ENCODE data around the gene MRM2. TPM values are rescaled to one million over a fixed set of nuclear protein-coding genes. Genes with fewer than 3 reads are reported as not detected.

MRM2 gene
- polyA plus RNA-seq, 1 donor from 2014 or later, result 21.4 TPM

GRCh38 chr7:2242541-2243429 lies 780 bp upstream of the MRM2 start:
- Histone ChIP-seq H3K9ac (ENCODE audit: low read length) (peak overlapping the region; percentile 80), H3K4me3 (ENCODE audit: low read length) (peak overlapping the region; percentile 88), H3F3A (ENCODE audit: insufficient read depth, low read length, poor library complexity, severe bottlenecking) (no peaks in the 10 kb centered on the region), H3K9me3 (ENCODE audit: low read length) (no peaks in the 10 kb centered on the region), H3K4me2 (ENCODE audit: low read length) (peak overlapping the region; percentile 82), H3K79me2 (replicated peaks; ENCODE audit: insufficient read depth, low read length) (peaks cover 18% of the 10 kb centered on the region), H3K9me2 (ENCODE audit: insufficient read depth, low read length) (no peaks in the 10 kb centered on the region), H3K27ac (ENCODE audit: low read length) (no peak overlapping the region), H3K27me3 (ENCODE audit: insufficient read depth, low read depth, low read length) (no peaks in the 10 kb centered on the region), H4K20me1 (ENCODE audit: insufficient read depth) (no peaks in the 10 kb centered on the region), H3K36me3 (ENCODE audit: insufficient read depth, low read length) (no peaks in the 10 kb centered on the region), H2AFZ (ENCODE audit: low read depth, low read length) (peak overlapping the region; percentile 91)
- TF ChIP-seq CTCF (IDR thresholded peaks at IDR 0.05; ENCODE audit: poor library complexity, severe bottlenecking), result no peak
- no peak for TF ChIP-seq EP300 (conservative IDR thresholded peaks at IDR 0.05; ENCODE audit: poor library complexity, severe bottlenecking)
- TF ChIP-seq MXI1 (conservative IDR thresholded peaks at IDR 0.05; ENCODE audit: poor library complexity, severe bottlenecking), result no peak
- TF ChIP-seq SMC3 (conservative IDR thresholded peaks at IDR 0.05; ENCODE audit: poor library complexity), result no peak
- TF ChIP-seq TAF1 (IDR thresholded peaks at IDR 0.05; ENCODE audit: low read depth), result no peak
- TF ChIP-seq EZH2 (IDR thresholded peaks at IDR 0.05; ENCODE audit: borderline replicate concordance, insufficient read depth, low read length, poor library complexity, severe bottlenecking), result no peak
- TF ChIP-seq POLR2AphosphoS5 (IDR thresholded peaks at IDR 0.05), result no peak
- no peak for TF ChIP-seq REST (IDR thresholded peaks at IDR 0.05; ENCODE audit: borderline replicate concordance)

- Histone ChIP-seq H3K27me3 (ENCODE audit: insufficient read depth, low read depth, low read length) (no peaks in the 10 kb centered on the region), H3K9me2 (ENCODE audit: insufficient read depth, low read length) (no peaks in the 10 kb centered on the region), H3K36me3 (ENCODE audit: insufficient read depth, low read length) (no peaks in the 10 kb centered on the region), H4K20me1 (ENCODE audit: insufficient read depth) (no peaks in the 10 kb centered on the region), H2AFZ (ENCODE audit: low read depth, low read length) (no peak overlapping the region), H3K4me3 (ENCODE audit: low read length) (no peak overlapping the region), H3K9ac (ENCODE audit: low read length) (no peak overlapping the region), H3F3A (ENCODE audit: insufficient read depth, low read length, poor library complexity, severe bottlenecking) (no peaks in the 10 kb centered on the region), H3K79me2 (replicated peaks; ENCODE audit: insufficient read depth, low read length) (peaks cover 18% of the 10 kb centered on the region), H3K27ac (ENCODE audit: low read length) (no peak overlapping the region), H3K4me2 (ENCODE audit: low read length) (no peak overlapping the region), H3K9me3 (ENCODE audit: low read length) (no peaks in the 10 kb centered on the region)
- TF ChIP-seq POLR2AphosphoS5 (IDR thresholded peaks at IDR 0.05) (no peak), SMC3 (conservative IDR thresholded peaks at IDR 0.05; ENCODE audit: poor library complexity) (no peak), EZH2 (IDR thresholded peaks at IDR 0.05; ENCODE audit: borderline replicate concordance, insufficient read depth, low read length, poor library complexity, severe bottlenecking) (no peak), MXI1 (conservative IDR thresholded peaks at IDR 0.05; ENCODE audit: poor library complexity, severe bottlenecking) (no peak), CTCF (IDR thresholded peaks at IDR 0.05; ENCODE audit: poor library complexity, severe bottlenecking) (no peak), EP300 (conservative IDR thresholded peaks at IDR 0.05; ENCODE audit: poor library complexity, severe bottlenecking) (no peak), REST (IDR thresholded peaks at IDR 0.05; ENCODE audit: borderline replicate concordance) (no peak), TAF1 (IDR thresholded peaks at IDR 0.05; ENCODE audit: low read depth) (no peak), RAD21 (conservative IDR thresholded peaks at IDR 0.05) (no peak)
These were observed 2.8 kb downstream of the MRM2 start for GRCh38 chr7:2239242-2239641.
